ENCODE measurements around the gene CRTAC1.

CRTAC1 gene

DNA sequence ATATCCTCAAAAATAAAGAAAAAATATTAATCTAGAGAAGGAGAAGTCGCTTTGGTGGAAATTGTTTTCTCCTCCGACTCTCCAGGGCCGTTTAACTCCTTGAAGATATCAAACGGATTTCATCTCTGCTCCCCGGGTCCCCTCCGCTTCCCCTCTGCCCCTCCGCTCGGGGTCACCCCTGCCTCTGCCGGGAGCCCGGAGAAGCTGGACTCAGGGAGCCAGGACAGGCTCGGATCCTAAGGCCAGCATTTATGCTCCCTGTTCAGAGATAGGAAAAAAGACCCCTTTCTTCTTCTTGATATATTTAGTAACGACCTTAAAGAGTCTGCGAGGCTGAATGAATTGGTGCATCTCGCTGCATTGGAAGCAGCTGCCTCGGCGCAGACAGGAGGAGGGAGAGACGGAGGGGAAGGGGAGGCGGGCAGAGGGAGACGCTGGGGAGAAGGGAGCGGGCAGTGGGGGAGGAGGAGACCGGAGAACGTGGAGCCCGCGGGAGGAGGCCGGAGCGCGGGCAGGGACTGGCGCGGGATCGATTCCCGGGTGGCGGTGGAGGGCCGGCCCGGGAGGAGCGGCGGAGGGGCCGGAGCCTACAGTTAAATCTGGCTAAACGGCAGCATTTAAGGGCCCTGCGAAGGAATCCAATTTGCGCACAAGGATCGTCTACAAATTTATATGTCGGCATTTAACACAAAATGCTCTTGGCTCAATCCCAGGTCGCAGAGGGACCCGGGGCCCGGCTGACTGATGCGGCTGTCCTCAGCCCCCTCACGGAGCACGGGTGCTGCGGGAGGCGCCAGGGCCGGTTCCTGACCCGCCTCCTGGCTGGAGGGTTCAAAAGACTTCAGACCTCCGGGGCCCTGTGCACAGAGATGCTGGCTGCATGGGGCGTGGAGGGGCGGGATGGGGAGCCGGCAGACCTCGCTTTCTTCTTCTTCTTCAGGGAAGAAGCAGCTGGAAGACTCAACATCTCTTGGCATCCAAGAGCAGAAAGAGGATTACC lies 55.6 kb downstream of the CRTAC1 start:
- WGBS (ENCODE audit: extremely low coverage, insufficient coverage, insufficient read length) = no CpG with 5 or more reads among the region's 57 CpGs

DNA sequence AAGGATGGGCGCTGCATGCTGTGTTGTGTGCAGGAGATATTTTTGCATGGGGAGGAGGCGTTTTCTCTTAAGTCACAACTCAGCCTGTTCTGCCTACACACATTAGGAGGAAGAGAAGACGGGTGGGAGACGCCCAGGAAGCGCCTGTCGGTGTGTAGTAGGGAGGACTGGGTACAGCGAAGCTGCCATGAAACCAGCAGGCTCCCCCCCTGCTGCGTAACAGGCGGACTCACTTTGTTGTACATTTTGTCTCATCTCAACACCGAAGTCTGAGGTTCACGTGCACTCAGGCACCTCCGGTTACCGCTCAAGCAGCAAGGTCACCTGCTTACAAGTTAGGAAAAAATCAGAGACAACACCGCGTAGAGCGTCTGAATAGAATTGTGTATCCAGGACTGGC lies 56.3 kb downstream of the CRTAC1 start:
- no peak overlapping the region for H3K4me3 ChIP-seq (ENCODE audit: low read depth, low read length)
- H3K27me3 ChIP-seq (ENCODE audit: insufficient read depth, low read length) = peaks cover 31% of the 10 kb centered on the region
- no peak overlapping the region for H2BK120ac ChIP-seq (ENCODE audit: insufficient read depth, low read length, poor library complexity)
- no peak overlapping the region for H4K8ac ChIP-seq (ENCODE audit: low read depth, low read length)
- no peak overlapping the region for H2AFZ ChIP-seq (ENCODE audit: insufficient read depth, low read length, poor library complexity)
- H4K12ac ChIP-seq (ENCODE audit: low read depth, low read length) = no peak overlapping the region
- H4K91ac ChIP-seq (ENCODE audit: low read depth, low read length) = no peak overlapping the region
- H3K27ac ChIP-seq (ENCODE audit: low read depth, low read length) = no peak overlapping the region
- no peak overlapping the region for H2BK12ac ChIP-seq (ENCODE audit: low read length)
- no peaks in the 10 kb centered on the region for H3K79me1 ChIP-seq (ENCODE audit: low read length)
- H3K36me3 ChIP-seq (ENCODE audit: control insufficient read depth in 1 of 2, insufficient read depth in 2 of 2, low read length in 2 of 2) = no peaks in the 10 kb centered on the region
- no peak overlapping the region for H3K4me2 ChIP-seq (ENCODE audit: low read length)
- no peak overlapping the region for H3K9ac ChIP-seq (ENCODE audit: low read length)
- H2AK5ac ChIP-seq (ENCODE audit: low read length) = no peak overlapping the region
- no peaks in the 10 kb centered on the region for H3K79me2 ChIP-seq (ENCODE audit: control insufficient read depth, insufficient read depth, low read length, poor library complexity)
- no CpG with 5 or more reads among the region's 16 CpGs for WGBS (ENCODE audit: extremely low coverage, insufficient coverage, insufficient read length)
- no peak overlapping the region for H3K4ac ChIP-seq (ENCODE audit: low read depth, low read length)
- no peak overlapping the region for H3K14ac ChIP-seq (ENCODE audit: low read length)
- H3K23ac ChIP-seq (ENCODE audit: low read length) = no peak overlapping the region
- no peaks in the 10 kb centered on the region for H3K9me3 ChIP-seq (ENCODE audit: insufficient read depth, low read depth, low read length)
- H3K4me1 ChIP-seq (ENCODE audit: control insufficient read depth in 1 of 2, insufficient read depth in 2 of 2, low read length in 2 of 2) = no peaks in the 10 kb centered on the region
- DNase-seq = no peak
- no peak overlapping the region for H3K18ac ChIP-seq (ENCODE audit: low read length)
- H2BK5ac ChIP-seq (ENCODE audit: low read depth, low read length, poor library complexity) = no peak overlapping the region

More for the DNA sequence above, 55.6 kb downstream of the CRTAC1 start:
- Histone ChIP-seq H3K23ac (ENCODE audit: low read length) (no peak overlapping the region), H2AFZ (ENCODE audit: insufficient read depth, low read length, poor library complexity) (no peak overlapping the region), H3K4me2 (ENCODE audit: low read length) (no peak overlapping the region), H4K91ac (ENCODE audit: low read depth, low read length) (no peak overlapping the region), H3K4ac (ENCODE audit: low read depth, low read length) (no peak overlapping the region), H3K27me3 (ENCODE audit: insufficient read depth, low read length) (peaks cover 31% of the 10 kb centered on the region), H2BK12ac (ENCODE audit: low read length) (no peak overlapping the region), H3K79me2 (ENCODE audit: control insufficient read depth, insufficient read depth, low read length, poor library complexity) (no peaks in the 10 kb centered on the region), H2AK5ac (ENCODE audit: low read length) (no peak overlapping the region), H4K12ac (ENCODE audit: low read depth, low read length) (no peak overlapping the region), H2BK120ac (ENCODE audit: insufficient read depth, low read length, poor library complexity) (no peak overlapping the region), H3K14ac (ENCODE audit: low read length) (no peak overlapping the region), H2BK5ac (ENCODE audit: low read depth, low read length, poor library complexity) (no peak overlapping the region), H3K4me3 (ENCODE audit: low read depth, low read length) (no peak overlapping the region), H3K27ac (ENCODE audit: low read depth, low read length) (no peak overlapping the region), H3K4me1 (ENCODE audit: control insufficient read depth in 1 of 2, insufficient read depth in 2 of 2, low read length in 2 of 2) (no peaks in the 10 kb centered on the region), H3K18ac (ENCODE audit: low read length) (no peak overlapping the region), H4K8ac (ENCODE audit: low read depth, low read length) (no peak overlapping the region), H3K9me3 (ENCODE audit: insufficient read depth, low read depth, low read length) (no peaks in the 10 kb centered on the region), H3K9ac (ENCODE audit: low read length) (no peak overlapping the region), H3K79me1 (ENCODE audit: low read length) (no peaks in the 10 kb centered on the region), H3K36me3 (ENCODE audit: control insufficient read depth in 1 of 2, insufficient read depth in 2 of 2, low read length in 2 of 2) (no peaks in the 10 kb centered on the region)
- no peak for DNase-seq

DNA sequence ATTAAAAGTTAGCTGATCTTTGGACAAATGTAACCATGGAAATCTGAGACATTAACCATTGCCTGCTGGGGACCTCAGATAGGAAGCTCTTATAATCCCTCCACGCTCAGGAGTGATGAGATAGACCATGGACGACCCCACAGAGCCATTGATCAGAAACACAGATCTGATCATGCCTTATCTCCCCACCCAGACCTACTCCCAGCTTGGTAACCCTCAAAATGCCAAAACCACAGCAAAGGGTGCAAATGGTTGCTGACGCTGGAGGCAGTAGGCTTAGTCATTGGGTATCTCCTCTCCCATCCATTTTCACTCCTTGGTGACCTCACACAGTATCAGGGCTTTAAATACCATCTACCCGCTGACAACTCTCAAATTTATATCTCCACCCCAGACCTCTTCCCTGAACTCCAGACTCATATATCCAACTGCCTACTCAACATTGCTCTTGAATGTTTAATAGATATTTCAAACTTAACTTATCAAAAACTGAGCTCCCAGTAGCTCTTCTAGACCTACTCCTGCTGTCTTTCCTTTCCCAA lies 60.8 kb downstream of the CRTAC1 start:
- Histone ChIP-seq H2AFZ (ENCODE audit: insufficient read depth, low read length, poor library complexity) (no peak overlapping the region), H3K27me3 (ENCODE audit: insufficient read depth, low read length) (peaks cover 14% of the 10 kb centered on the region), H3K4me2 (ENCODE audit: low read length) (no peak overlapping the region), H2BK12ac (ENCODE audit: low read length) (no peak overlapping the region), H2BK5ac (ENCODE audit: low read depth, low read length, poor library complexity) (no peak overlapping the region), H4K91ac (ENCODE audit: low read depth, low read length) (no peak overlapping the region), H3K79me2 (ENCODE audit: control insufficient read depth, insufficient read depth, low read length, poor library complexity) (no peaks in the 10 kb centered on the region), H3K9me3 (ENCODE audit: insufficient read depth, low read depth, low read length) (no peaks in the 10 kb centered on the region), H3K79me1 (ENCODE audit: low read length) (no peaks in the 10 kb centered on the region), H2AK5ac (ENCODE audit: low read length) (no peak overlapping the region), H3K27ac (ENCODE audit: low read depth, low read length) (no peak overlapping the region), H3K9ac (ENCODE audit: low read length) (no peak overlapping the region), H3K23ac (ENCODE audit: low read length) (no peak overlapping the region), H4K12ac (ENCODE audit: low read depth, low read length) (no peak overlapping the region), H3K14ac (ENCODE audit: low read length) (no peak overlapping the region), H3K18ac (ENCODE audit: low read length) (no peak overlapping the region), H3K4ac (ENCODE audit: low read depth, low read length) (no peak overlapping the region), H3K4me1 (ENCODE audit: control insufficient read depth in 1 of 2, insufficient read depth in 2 of 2, low read length in 2 of 2) (no peaks in the 10 kb centered on the region), H3K4me3 (ENCODE audit: low read depth, low read length) (no peak overlapping the region), H2BK120ac (ENCODE audit: insufficient read depth, low read length, poor library complexity) (no peak overlapping the region), H3K36me3 (ENCODE audit: control insufficient read depth in 1 of 2, insufficient read depth in 2 of 2, low read length in 2 of 2) (no peaks in the 10 kb centered on the region), H4K8ac (ENCODE audit: low read depth, low read length) (no peak overlapping the region)
- WGBS (ENCODE audit: extremely low coverage, insufficient coverage, insufficient read length) = no CpG with 5 or more reads among the region's 4 CpGs
- no peak for DNase-seq

DNA sequence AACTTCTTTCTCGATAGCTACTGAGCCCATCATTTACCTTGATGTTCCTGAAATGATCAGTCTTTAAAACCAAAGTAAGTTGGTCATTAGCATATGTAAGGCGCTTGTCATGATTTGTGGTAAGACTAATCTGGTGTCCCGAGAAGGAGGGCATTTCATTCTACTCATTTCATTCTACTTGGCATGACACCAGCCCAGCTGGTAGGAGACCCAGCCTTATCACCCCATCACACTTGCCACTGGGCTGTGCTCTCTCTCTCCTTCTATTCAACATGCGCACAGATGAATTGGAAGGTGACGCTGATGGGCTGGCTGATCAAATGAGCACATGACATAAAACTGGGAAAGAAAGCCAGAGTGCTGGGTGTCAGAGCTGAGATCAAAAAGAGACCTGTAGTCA lies 65.7 kb downstream of the CRTAC1 start:
- H3K9me3 ChIP-seq (ENCODE audit: insufficient read depth, low read depth, low read length) = no peaks in the 10 kb centered on the region
- no peak overlapping the region for H3K14ac ChIP-seq (ENCODE audit: low read length)
- H3K9ac ChIP-seq (ENCODE audit: low read length) = no peak overlapping the region
- no peak overlapping the region for H4K12ac ChIP-seq (ENCODE audit: low read depth, low read length)
- no peaks in the 10 kb centered on the region for H3K36me3 ChIP-seq (ENCODE audit: control insufficient read depth in 1 of 2, insufficient read depth in 2 of 2, low read length in 2 of 2)
- H4K8ac ChIP-seq (ENCODE audit: low read depth, low read length) = no peak overlapping the region
- H2BK120ac ChIP-seq (ENCODE audit: insufficient read depth, low read length, poor library complexity) = no peak overlapping the region
- no peak overlapping the region for H3K4me2 ChIP-seq (ENCODE audit: low read length)
- H2AFZ ChIP-seq (ENCODE audit: insufficient read depth, low read length, poor library complexity) = no peak overlapping the region
- H3K79me2 ChIP-seq (ENCODE audit: control insufficient read depth, insufficient read depth, low read length, poor library complexity) = no peaks in the 10 kb centered on the region
- H2AK5ac ChIP-seq (ENCODE audit: low read length) = no peak overlapping the region
- no peak overlapping the region for H3K23ac ChIP-seq (ENCODE audit: low read length)
- no peak overlapping the region for H2BK12ac ChIP-seq (ENCODE audit: low read length)
- H3K79me1 ChIP-seq (ENCODE audit: low read length) = no peaks in the 10 kb centered on the region
- H3K27ac ChIP-seq (ENCODE audit: low read depth, low read length) = no peak overlapping the region
- H3K4me3 ChIP-seq (ENCODE audit: low read depth, low read length) = no peak overlapping the region
- no peak overlapping the region for H3K18ac ChIP-seq (ENCODE audit: low read length)
- WGBS (ENCODE audit: extremely low coverage, insufficient coverage, insufficient read length) = no CpG with 5 or more reads among the region's 5 CpGs
- no peak overlapping the region for H4K91ac ChIP-seq (ENCODE audit: low read depth, low read length)
- no peaks in the 10 kb centered on the region for H3K27me3 ChIP-seq (ENCODE audit: insufficient read depth, low read length)
- H3K4ac ChIP-seq (ENCODE audit: low read depth, low read length) = no peak overlapping the region
- DNase-seq = no peak
- H2BK5ac ChIP-seq (ENCODE audit: low read depth, low read length, poor library complexity) = no peak overlapping the region
- no peaks in the 10 kb centered on the region for H3K4me1 ChIP-seq (ENCODE audit: control insufficient read depth in 1 of 2, insufficient read depth in 2 of 2, low read length in 2 of 2)

Data from trophoblast cell (in vitro differentiated cells and primary cell).